HG02943 (cell line): Measurements from ENCODE around the gene CNPPD1.

Experiments used
- ATAC-seq: cut with Tn5 transposase; IDR thresholded peaks from one replicate; pipeline ENCODE4 v1.9.1; 2021; ENCODE audit warnings: mild to moderate bottlenecking, low read depth, moderate library complexity; ENCODE audit not compliant: unreplicated experiment

Gene CNPPD1

DNA sequence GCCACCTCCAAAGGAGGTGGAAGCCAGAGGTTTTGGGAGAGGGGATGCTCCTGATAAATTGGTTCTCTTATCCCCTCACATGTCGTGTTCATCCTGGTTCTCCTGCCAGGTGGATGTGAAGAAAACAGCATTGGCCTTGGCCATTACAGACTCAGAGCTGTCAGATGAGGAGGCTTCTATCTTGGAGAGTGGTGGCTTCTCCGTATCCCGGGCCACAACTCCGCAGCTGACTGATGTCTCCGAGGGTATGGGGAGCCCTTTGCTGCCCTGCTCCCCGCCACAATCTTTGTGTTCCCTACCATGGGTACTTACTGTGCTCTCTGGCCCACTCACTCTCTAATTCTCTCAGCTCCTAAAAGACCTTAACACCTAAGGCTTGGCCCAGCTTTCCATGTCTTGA lies 4.8 kb upstream of the CNPPD1 start:
- no peak for ATAC-seq

DNA sequence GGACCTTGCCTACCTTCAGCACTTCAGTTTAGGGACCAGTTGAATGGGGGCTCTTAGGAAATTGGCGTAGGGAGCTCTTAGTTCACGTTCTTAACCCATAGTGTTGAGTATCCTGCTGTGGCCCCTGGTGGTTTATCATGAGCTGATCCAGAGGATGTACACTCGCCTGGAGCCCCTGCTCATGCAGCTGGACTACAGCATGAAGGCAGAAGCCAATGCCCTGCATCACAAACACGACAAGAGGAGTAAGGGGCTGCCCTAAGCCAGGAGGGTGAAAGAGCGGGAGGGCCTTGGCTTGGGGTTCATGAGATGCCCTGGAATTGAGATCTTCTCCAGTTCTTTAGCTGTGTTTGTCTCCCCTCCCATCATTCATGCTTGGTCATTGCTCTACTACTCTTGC lies 4.2 kb upstream of the CNPPD1 start:
- no peak for ATAC-seq

DNA sequence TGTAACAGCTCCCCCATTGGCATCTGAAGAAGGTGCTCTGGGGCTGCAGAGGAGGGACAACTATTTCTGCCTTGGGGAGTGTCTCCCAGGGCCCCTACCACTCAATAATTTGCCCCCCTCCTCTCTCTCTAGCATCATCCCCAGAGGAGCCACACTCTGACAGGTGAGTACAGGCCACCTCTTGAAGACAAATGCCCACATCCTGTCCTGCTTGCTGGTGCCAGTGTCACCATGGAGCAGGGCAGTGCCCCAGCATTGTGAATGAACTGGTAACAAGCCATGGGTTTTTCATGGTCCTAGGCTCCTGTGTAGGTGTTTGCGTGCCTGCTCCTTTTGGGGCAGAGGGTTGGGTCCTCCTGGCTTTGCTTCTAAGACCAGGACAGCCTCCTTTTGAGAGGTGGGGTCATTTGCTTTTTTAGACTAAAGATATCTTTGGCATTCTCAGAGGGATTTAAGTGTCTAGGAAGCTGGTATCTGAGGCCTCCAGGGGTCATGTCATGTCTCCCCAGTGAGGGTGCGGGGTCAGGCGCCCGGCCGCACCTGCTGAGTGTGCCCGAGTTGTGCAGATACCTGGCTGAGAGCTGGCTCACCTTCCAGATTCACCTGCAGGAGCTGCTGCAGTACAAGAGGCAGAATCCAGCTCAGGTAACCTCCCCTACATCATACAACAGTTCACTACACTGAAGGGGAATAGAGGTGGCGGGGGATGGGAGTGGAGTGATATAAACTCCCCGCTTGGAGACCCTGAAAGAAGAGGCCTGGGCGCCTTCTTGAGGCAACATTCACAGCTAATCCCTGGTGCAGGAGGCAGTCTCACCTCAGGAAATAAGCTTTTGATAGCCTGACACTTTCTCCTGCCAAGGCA lies 3.1 kb upstream of the CNPPD1 start:
- no peak for ATAC-seq

DNA sequence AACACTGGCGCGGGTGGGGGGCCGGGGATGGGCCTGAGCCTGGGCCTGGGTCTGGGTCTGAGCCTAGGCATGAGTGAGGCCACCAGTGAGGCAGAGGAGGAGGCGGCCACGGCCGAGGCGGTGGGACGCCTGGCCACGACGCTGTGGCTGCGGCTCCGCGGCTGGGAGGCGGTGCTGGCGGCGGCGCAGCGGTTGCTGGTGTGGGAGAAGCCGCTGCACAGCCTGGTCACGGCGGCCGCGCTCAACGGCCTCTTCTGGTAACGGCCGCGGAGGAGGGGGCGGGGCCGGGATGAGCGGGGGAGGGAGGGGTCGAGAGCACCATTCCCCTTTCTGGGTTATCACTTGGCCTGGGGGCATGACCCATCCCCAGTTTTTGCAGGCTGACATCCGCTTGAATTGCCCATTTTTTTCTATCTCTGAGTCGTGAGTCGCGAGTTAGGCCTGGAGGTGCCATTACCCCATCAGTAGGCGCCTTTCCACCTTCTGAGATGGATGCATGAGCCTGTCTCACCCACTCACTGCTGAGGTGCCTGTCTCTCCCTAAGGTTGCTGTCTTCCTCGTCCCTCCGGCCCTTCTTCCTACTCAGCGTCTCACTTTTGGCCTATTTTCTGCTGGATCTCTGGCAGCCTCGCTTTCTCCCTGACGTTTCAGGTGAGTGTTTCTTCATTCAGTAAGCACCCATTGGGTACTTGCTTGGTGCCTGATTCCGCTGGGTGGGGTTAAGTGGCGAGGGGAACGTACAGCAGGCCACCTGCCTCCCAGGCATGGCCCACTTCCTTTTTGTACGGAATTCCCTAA lies 1.9 kb upstream of the CNPPD1 start:
- no peak for ATAC-seq

DNA sequence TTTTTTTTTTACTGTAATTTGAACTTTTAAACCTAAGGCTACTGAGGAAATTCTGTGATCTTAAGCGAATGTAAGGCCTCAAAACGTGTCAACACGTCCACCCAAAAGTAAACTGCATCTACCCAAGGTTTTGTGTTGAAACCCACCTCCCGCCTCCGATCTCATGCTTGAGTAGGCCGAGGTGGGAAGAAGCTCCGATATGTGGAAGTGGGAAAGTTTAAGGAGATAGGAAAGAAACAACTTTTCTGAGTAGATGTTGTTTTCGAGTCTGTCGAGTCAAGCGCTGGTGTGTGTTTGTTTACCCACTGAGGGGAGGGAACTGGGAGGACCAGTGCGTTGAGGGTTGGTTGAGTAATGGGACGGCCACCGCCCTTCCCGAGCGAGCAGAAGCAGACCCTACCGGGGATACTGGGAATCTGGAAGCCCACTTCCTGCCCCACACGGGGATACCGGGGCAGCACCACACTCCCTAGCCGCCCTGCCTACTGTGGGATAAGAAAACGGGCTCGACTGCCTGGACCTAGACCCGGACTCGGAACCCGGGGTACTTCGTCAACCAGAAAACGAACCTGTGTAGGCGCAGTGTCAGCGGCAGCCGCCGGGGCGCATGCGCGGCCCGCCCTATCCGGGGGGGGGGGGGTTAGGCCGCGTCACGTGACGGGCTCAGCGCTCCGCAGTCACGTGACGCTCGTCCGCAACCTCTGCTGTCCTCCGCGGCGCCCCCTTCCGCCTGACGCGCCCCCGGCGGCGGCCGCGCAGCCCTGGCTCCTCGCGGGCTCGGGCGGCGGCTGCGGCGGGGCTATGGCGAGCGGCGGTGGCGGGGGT lies 1.0 kb upstream of the CNPPD1 start, which contains the start of gene RETREG2:
TSS of gene RETREG2 (plus strand) at position 724 of the 825 bp plus-strand sequence. CDS start at position 802, 78 bp downstream.
- no peak for ATAC-seq

DNA sequence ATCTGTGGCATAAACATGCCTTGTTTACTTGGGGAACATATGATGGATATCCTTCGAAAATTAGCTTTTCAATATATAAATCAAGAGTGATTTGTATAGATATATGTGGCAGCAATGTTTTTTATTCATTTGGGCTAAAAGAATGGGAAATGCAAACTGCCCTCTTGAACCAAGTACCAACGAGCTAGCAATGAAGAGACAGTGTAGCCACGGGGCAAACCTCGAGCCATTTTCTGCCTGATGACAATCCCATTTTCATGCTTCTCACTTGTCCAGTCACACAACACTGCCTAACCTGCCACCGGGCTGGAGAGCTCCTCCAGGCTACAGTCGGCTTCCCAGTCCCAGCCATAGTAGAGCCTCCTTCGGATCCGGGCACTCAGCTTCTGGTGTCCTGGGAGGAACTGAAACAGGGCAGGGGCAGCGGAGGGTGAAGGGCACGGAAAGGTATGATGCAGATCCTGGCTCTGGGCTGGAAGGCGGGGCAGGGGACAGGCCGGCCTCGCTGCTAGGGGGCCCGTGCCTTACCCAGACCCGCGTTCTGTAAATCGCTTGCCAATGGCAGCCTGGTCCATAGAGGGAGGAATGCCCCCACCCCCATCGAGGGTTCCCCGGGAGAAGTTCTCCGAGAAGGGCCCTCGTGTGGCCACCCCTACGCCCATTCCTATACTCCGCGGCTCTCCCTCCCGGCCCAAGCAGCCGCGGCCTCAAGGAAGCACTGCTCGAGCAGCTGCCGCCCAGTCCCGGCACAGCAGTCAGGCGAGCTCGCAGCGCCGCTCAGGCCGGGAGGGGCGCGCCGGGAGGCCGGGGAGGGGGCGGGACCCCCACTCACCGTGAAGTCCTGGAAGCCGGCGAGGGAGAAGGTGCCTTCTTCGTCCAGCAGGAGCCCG lies 552 bp downstream of the CNPPD1 start:
- ATAC-seq: peak; percentile 23

DNA sequence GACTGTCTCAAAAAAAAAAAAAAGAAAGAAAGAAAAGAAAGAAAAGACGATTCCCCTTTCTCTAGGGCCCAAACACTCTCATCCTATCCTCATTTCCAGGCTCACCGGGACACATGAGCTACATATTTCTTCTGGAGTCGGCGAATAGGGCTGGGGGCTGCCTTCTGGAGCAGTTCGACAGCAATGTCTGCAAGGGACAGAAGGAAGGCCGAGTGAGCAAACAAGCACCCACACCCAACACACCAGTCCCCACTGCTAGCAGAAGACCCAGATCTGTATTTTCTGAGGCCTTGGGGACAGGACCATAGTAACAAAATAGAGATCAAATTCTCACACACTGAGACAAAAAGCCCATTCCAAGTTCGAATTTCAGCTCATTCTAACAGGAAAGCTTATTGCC lies 1.2 kb downstream of the CNPPD1 start:
- no peak for ATAC-seq

DNA sequence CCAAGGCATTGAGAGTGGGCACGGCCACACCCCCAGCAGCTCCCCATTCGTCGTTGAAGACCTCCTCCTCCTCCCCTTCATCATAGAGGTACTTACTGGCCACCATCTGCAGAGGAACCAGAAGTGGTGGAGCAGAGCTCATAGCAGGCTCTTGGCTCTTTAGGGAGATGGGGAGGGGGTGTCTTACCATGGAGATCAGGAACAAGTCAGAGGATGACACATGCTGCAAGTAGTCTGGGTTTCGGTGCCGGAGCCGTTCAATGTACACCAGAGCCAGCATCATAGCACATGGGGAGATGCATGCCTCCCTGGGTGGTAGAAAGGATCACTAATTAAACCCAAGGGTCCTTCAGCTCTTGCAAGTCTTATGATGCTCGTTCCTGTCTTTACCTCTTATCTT lies 1.9 kb downstream of the CNPPD1 start:
- no peak for ATAC-seq

DNA sequence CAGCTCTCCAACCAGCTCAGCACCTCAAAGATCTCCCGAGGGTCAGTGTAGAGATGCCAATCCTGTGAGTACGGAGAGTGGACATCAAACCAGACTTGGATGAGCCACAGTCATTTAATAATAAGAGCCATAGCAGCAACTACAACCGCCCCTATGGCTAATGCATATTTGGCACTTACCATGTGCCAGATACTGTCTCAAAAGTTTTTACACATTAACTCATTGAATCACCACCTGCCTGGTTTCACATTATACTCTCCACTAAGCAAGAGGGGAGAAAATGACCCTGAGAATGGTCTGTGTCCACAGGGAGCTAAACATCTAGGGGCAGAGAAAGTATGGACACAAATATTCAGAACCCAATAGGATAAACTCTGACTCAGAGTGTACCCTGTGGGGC lies 2.6 kb downstream of the CNPPD1 start:
- ATAC-seq: no peak

DNA sequence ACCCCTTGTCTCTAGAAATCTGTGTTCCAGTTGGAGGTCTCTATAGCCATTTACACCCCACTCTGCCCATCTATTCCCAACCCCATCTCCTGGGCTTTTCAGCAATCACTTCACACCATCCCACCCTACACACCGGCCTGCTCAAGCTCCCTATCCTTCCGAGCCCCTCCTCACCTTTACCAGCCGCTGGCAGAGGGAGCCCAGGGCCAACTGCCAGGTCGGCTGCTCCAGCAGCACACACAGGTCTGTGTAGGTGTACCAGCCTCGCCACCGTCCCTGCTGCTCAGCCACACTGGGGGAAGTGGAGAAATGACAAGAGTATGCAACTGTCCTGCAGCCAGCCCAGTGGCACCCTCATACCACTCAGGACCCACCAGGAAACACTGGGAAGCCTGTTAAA lies 3.5 kb downstream of the CNPPD1 start:
- no peak for ATAC-seq

DNA sequence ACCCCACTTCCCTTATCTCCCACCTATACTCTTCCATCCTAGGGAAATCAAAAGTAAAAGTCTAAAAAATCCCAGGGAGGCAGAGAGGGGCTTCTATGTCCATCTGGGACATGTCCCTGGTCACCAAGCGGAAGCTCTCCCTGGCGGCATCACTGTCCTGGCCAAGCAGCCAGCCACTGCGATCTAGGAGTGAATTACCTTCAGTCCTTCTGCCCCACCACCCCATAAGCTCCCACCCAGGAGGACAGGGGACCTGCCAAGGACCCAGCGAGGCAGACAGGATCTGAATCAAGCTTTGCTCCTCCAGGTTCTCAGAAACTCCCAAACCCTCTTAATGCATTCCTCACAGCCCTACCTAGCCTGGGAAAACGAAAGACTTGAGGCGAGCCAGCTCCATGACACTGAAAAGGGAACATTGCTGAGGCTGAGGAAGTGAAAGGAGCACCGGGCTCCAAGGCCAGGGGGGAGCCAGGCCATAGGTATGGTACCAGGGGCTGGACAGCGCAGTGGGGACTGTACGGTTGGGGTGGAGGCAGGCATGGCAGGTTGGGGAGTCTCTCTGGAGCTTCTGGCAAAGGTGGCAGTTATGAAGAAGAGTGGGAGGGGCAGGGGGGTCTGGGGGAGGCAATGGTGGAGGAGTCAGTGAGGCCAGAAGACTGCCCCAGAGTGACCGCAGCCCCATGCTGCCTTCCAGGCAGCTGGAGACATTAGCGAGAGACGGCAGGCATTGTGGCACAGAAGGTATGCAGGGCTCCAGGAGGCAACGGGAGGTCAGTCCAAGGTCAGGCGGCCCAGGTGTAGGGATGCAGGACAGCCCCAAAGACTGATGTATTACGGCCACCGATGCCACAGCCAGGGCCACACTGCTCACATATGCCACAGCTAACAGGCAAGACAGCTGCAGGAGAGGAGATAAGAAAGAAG lies 4.2 kb downstream of the CNPPD1 start:
- ATAC-seq: no peak

DNA sequence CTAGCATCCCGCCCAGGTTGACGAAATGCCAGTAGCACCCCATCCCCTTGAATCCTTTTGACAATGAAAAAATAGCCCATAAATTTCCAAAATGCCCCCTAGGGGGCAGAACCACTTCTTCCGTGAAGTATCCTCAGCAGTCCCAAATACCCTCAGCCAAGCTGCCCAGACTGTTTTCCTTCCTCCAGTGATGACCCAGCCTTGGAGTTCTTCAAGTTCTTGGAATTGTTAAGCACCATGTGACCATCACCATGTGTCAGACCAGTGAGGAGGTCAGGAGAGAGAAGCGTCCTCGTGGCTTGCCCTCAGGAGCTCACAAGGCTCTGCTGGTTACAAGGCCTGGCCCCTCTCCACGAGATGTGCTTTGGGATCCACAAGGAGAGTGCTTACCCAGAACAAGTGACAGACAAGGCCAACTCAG lies 5.5 kb downstream of the CNPPD1 start:
- ATAC-seq: no peak

DNA sequence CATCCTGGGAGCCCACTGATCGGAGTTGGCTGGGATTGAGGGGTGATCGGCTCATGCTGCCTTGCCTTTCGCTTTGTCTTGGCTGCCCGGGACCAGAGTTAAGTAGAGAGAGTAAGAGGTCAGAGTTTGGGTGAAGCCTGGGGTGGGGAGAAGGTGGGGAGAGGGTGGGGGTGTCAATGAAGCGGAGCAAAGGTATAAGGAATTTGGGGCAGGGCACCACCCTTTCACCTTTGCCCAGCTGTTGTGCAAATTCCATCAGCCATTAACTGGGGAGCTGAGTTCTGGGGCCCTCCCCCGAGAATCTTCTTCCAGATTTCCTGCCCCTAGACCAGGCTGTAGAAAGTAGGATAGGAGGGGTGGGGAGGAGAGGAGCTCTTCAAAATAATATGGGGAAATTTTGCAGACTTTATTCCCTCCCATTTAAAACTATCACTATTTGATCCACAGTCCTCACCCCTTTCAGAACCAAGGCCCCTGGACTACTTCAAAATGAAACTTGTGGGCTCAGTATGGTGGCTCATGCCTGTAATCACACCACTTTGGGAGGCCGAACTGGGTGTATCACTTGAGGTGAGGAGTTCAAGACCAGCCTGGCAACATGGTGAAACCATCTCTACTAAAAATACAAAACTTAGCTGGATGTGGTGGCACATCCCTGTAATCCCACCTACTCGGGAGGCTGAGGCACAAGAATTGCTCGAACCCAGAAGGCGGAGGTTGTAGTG lies 6.6 kb downstream of the CNPPD1 start, which contains the start of gene SLC23A3:
TSS of gene SLC23A3 (minus strand) at position 100 of the 725 bp plus-strand sequence. CDS start at position 55, 45 bp downstream.
- no peak for ATAC-seq

DNA sequence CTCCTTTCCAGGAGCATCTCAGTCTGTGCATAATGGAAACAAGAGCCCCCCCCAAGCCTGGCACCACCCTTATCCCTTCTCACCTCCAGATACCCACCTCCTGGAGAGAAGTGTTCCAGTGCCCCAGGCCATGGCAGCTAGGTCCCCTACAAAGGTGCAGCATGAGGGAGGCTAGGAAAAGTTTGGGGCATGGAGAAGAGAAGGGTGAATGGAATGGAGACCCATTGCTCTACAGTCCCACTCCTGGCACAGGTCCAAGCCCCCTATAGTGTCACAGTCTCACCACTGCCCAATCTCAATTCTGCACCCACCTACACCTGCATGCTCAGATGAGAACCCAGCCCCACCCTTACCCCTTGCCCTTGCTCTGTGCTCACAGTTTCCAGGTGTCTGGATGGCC lies 7.8 kb downstream of the CNPPD1 start:
- ATAC-seq: no peak

DNA sequence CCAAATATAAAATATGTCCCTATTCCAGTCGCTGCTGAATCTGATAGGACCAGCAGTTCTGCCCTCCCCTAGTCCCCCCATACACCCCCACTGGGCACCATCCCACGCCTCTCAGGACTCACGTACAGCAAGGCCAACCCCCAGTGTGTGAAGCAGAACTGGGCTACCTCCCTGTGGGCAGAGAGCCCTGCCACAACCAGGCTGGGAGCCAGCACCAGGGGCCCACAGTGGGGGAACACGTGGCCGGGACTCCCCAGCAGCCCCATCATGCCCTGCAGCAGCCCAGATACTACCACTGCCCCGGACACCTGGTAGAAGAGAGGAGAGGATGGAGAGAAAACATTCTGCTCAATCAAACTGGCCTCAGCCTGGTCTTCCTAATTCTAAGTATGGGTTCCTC lies 8.2 kb downstream of the CNPPD1 start:
- no peak for ATAC-seq

DNA sequence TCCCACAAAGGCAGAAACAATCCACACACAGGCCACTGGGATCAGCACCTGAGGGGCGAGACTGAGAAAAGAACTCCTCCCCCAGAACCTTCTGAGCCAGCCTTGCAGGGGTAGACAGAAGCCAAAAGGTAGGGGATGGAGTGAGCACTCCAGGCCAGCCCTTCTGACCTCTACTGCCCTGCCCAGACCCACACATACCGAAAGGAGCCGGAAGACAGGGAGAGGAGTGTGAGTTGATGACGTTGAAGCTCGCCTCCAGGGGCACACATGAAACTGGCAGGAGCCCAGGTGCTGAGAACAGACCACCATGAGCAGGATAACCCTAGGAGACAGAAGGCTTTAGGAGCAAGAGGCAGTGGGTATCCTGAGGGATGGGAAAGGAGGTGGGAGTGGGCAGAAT lies 8.7 kb downstream of the CNPPD1 start:
- ATAC-seq: no peak

DNA sequence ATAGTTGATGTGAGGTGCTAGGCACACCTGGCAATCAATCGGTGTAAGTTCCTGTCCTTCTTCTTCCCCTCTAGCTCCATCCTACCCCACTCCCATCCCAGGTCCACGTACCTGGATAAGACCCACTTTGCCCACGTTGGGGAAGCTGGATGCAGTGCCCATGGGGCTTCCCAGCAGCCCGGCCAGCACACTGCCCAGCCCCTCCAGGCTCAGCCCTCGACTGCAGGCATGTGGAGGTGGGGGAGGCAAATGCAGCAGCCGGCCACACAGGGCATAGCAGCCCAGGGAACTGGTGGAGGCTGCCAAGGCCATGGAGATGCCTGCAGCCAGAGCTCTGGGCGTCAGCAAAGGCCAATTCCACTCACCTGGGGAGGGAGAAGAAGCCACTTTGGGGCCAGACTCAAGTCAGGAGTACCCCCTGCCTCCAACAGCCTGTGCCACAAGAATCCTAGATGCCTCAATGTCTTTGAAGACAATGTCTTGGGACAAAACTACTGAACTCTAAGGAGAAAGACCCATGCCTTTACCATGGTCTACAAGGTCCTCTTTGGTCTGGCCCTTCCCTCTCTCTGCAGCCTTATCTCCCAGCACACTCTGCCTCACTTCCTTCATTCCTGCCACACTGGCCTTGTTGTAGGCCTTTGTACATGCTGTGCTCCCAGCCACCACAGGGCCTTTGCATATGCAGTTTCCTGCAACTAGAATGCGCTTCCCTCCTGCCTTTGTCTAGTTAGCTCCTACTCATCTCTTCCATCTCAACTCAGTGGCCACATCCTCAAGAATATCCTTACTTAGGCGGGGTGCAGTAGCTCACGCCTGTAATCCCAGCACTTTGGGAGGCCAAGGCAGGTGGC lies 11.4 kb downstream of the CNPPD1 start:
- no peak for ATAC-seq
